Suprapubic skin (tissue), 4 donors: ENCODE measurements around the gene TRDN. TPM values are rescaled to one million over a fixed set of nuclear protein-coding genes. Genes with fewer than 3 reads are reported as not detected.

Experiments
- DNase-seq, 2 donors: peaks; one replicate each; pipeline ENCODE4 v3.0.0-alpha.2; 2019; ENCODE audit warnings: low spot score in 2 of 2
- H3K27ac ChIP-seq: fragments of 200-600 bp; sonication (generic); one replicate; pipeline ENCODE4 v1.5.1; 2019
- H3K27me3 ChIP-seq: fragments of 200-600 bp; sonication (generic); one replicate; pipeline ENCODE4 v1.5.1; 2019
- H3K36me3 ChIP-seq: fragments of 200-600 bp; sonication (generic); one replicate; pipeline ENCODE4 v1.5.1; 2019
- H3K4me1 ChIP-seq: fragments of 200-600 bp; sonication (generic); one replicate; pipeline ENCODE4 v1.5.1; 2019
- H3K4me3 ChIP-seq: fragments of 200-600 bp; sonication (generic); one replicate; pipeline ENCODE4 v1.5.1; 2019; ENCODE audit warnings: mild to moderate bottlenecking
- H3K9me3 ChIP-seq: fragments of 200-600 bp; sonication (generic); one replicate; pipeline ENCODE4 v1.5.1; 2019
- CTCF ChIP-seq, 2 donors: fragments of 200-600 bp in 1 of 2; fragments of 450-650 bp in 1 of 2; sonication (generic) in 1 of 2; IDR thresholded peaks; one replicate each; pipeline ENCODE4 v1.5.1; 2016 to 2019; ENCODE audit warnings: antibody characterized with exemption in 2 of 2, mild to moderate bottlenecking in 1 of 2, moderate library complexity in 1 of 2
- EP300 ChIP-seq: sonication (generic); formaldehyde crosslinking; IDR thresholded peaks from one replicate; pipeline ENCODE4 v1.6.1; 2017; ENCODE audit warnings: antibody characterized with exemption
- POLR2A ChIP-seq, 2 donors: fragments of 450-650 bp; IDR thresholded peaks; one replicate each; pipeline ENCODE4 v1.6.1; 2017; ENCODE audit warnings: antibody characterized with exemption in 2 of 2, mild to moderate bottlenecking in 2 of 2, moderate library complexity in 2 of 2
- POLR2AphosphoS5 ChIP-seq, 3 donors: sonication (generic); formaldehyde crosslinking; IDR thresholded peaks; one replicate each; pipeline ENCODE4 v1.6.1; 2017; ENCODE audit warnings: antibody characterized with exemption in 3 of 3
- WGBS: methylation state at CpG from one replicate; pipeline ENCODE4 v1.1.5; 2018; 5-methylcytosine and 5-hydroxymethylcytosine counted together
- total RNA-seq, 4 donors: library from RNA; depleted of rRNA; stranded (reverse); fragments of >200 nt; gene quantifications; one replicate each; pipeline ENCODE4 v1.1.0, GENCODE V29; 2016

Gene TRDN
- total RNA-seq, 4 donors from 2014 or later, result not detected

- no peaks in the 10 kb centered on the region for H3K36me3 ChIP-seq
- H3K4me1 ChIP-seq, result no peaks in the 10 kb centered on the region
- 91% methylated on average over 2 of the region's 2 CpGs for WGBS
- H3K9me3 ChIP-seq, result no peaks in the 10 kb centered on the region
- H3K27ac ChIP-seq, result no peak overlapping the region
- no peak for DNase-seq
- no peak overlapping the region for H3K4me3 ChIP-seq
- no peaks in the 10 kb centered on the region for H3K27me3 ChIP-seq
- TF ChIP-seq POLR2A (IDR thresholded peaks at IDR 0.05) (no peak), CTCF (IDR thresholded peaks at IDR 0.05) (no peak), POLR2AphosphoS5 (IDR thresholded peaks at IDR 0.05) (no peak), EP300 (no peak)
These were observed 264.0 kb downstream of the TRDN start for GRCh38 chr6:123372737-123373136.

DNA sequence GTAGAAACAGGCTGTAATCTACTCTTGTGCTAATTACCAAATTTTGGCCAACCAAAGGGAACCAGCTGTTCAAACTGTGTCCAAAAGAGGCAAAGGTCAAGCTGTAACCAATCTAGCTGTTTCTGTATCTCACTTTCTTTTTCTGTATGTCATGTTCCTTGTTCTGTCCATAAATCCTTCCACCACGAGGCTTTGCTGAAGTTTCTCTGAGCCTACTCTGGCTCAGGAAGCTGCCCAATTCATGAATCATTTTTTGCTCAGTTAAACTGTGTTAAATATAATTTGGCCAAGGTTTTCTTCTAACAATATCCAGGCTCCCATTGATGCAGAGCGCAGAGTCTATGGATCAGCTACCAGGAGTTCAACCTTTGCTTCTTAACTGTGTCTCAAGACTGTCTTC is 272.8 kb downstream of the TRDN start:
- H3K9me3 ChIP-seq, result no peaks in the 10 kb centered on the region
- H3K27me3 ChIP-seq, result no peaks in the 10 kb centered on the region
- no peaks in the 10 kb centered on the region for H3K4me1 ChIP-seq
- H3K36me3 ChIP-seq, result no peaks in the 10 kb centered on the region
- TF ChIP-seq CTCF (IDR thresholded peaks at IDR 0.05) (no peak), EP300 (no peak), POLR2AphosphoS5 (IDR thresholded peaks at IDR 0.05) (no peak), POLR2A (IDR thresholded peaks at IDR 0.05) (no peak)
- H3K4me3 ChIP-seq, result no peak overlapping the region
- no peak overlapping the region for H3K27ac ChIP-seq
- DNase-seq, result no peak
- WGBS, result 69% methylated on average over 2 of the region's 2 CpGs

- TF ChIP-seq POLR2AphosphoS5 (IDR thresholded peaks at IDR 0.05) (no peak), CTCF (IDR thresholded peaks at IDR 0.05) (no peak), EP300 (no peak), POLR2A (IDR thresholded peaks at IDR 0.05) (no peak)
- no peaks in the 10 kb centered on the region for H3K4me1 ChIP-seq
- H3K27ac ChIP-seq, result no peak overlapping the region
- no peak overlapping the region for H3K4me3 ChIP-seq
- H3K27me3 ChIP-seq, result no peaks in the 10 kb centered on the region
- no peak for DNase-seq
- H3K36me3 ChIP-seq, result no peaks in the 10 kb centered on the region
- 67% methylated on average over 2 of the region's 2 CpGs for WGBS
- no peaks in the 10 kb centered on the region for H3K9me3 ChIP-seq
These were observed 276.4 kb downstream of the TRDN start for GRCh38 chr6:123360359-123360758.

- WGBS, result 39% methylated on average over 3 of the region's 3 CpGs
These were observed 284.0 kb downstream of the TRDN start for GRCh38 chr6:123352705-123353104.

DNA sequence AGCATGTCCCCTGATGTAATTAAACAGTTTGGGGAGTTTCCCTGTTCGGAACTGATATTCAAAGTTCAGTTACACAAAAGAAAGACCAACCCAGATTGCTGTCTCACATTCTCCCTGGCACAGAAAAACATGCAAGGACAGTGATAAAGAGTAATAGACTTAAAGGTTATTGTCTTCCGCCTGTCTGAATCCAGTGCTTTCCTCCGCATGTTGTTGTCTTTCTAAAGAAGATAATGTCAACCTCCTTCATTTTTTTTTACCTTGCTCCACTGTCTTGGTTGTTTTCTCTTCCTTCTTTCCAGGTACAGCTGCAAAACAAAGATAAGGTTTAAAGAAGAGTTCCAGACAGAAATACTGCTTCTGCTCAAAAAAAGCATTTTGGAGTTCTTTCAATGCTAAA is 284.5 kb downstream of the TRDN start:
- TF ChIP-seq CTCF (IDR thresholded peaks at IDR 0.05) (no peak), POLR2A (IDR thresholded peaks at IDR 0.05) (no peak), EP300 (no peak), POLR2AphosphoS5 (IDR thresholded peaks at IDR 0.05) (no peak)
- DNase-seq, result no peak
- no peaks in the 10 kb centered on the region for H3K9me3 ChIP-seq
- H3K36me3 ChIP-seq, result no peaks in the 10 kb centered on the region
- no peak overlapping the region for H3K4me3 ChIP-seq
- no peak overlapping the region for H3K27ac ChIP-seq
- 52% methylated on average over 3 of the region's 3 CpGs for WGBS
- no peaks in the 10 kb centered on the region for H3K4me1 ChIP-seq
- no peaks in the 10 kb centered on the region for H3K27me3 ChIP-seq

More at GRCh38 chr6:123352705-123353104, 284.0 kb downstream of the TRDN start:
- no peaks in the 10 kb centered on the region for H3K4me1 ChIP-seq
- no peak overlapping the region for H3K4me3 ChIP-seq
- no peak for DNase-seq
- H3K27ac ChIP-seq, result no peak overlapping the region
- TF ChIP-seq POLR2A (IDR thresholded peaks at IDR 0.05) (no peak), EP300 (no peak), CTCF (IDR thresholded peaks at IDR 0.05) (no peak), POLR2AphosphoS5 (IDR thresholded peaks at IDR 0.05) (no peak)
- H3K27me3 ChIP-seq, result no peaks in the 10 kb centered on the region
- H3K36me3 ChIP-seq, result no peaks in the 10 kb centered on the region
- H3K9me3 ChIP-seq, result no peaks in the 10 kb centered on the region
